ENCODE data around the gene SMTN. TPM values are rescaled to one million over a fixed set of nuclear protein-coding genes. Genes with fewer than 3 reads are reported as not detected.

The SMTN gene
- total and polyA plus RNA-seq, 9 of the 15 experiments (the other 6 are each of a cell fraction or from before 2014, with no cell fraction given), result 2.5 to 41.1 (median 16.1) TPM

- TF ChIP-seq ASH1L (IDR thresholded peaks at IDR 0.05; ENCODE audit: borderline replicate concordance, low read depth, partially characterized antibody) (no peak), SUPT5H (IDR thresholded peaks at IDR 0.05) (no peak), PKNOX1 (IDR thresholded peaks at IDR 0.05) (peak; percentile 58), HEY1 (CRISPR knock-in tag; IDR thresholded peaks at IDR 0.05; ENCODE audit: borderline replicate concordance) (no peak), MCM5 (IDR thresholded peaks at IDR 0.05; ENCODE audit: low read depth) (no peak), SIX5 (IDR thresholded peaks at IDR 0.05; ENCODE audit: borderline replicate concordance in 1 of 2, insufficient read depth in 1 of 2, low read depth in 1 of 2, low read length in 2 of 2) (no peak), POLR2AphosphoS5 (IDR thresholded peaks at IDR 0.05; ENCODE audit: control insufficient read depth, insufficient read depth, low read depth, low read length) (no peak), TGIF2 (CRISPR knock-in tag; IDR thresholded peaks at IDR 0.05) (no peak), DEAF1 (CRISPR knock-in tag; IDR thresholded peaks at IDR 0.05) (peak; percentile 66), DLX4 (CRISPR knock-in tag; IDR thresholded peaks at IDR 0.05) (no peak), MITF (IDR thresholded peaks at IDR 0.05) (no peak), GTF3C2 (IDR thresholded peaks at IDR 0.05; ENCODE audit: borderline replicate concordance, extremely low read depth, insufficient read length) (no peak), CTBP1 (IDR thresholded peaks at IDR 0.05; ENCODE audit: borderline replicate concordance) (peak; percentile 86), HCFC1 (IDR thresholded peaks at IDR 0.05; ENCODE audit: low read depth, low read length) (peak; percentile 42), GTF2E2 (tag; IDR thresholded peaks at IDR 0.05) (no peak), NFXL1 (CRISPR knock-in tag; IDR thresholded peaks at IDR 0.05) (no peak), BACH1 (tag; IDR thresholded peaks at IDR 0.05) (no peak), CEBPG (CRISPR knock-in tag; IDR thresholded peaks at IDR 0.05) (no peak), CEBPG (tag; conservative IDR thresholded peaks at IDR 0.05 in 1 of 2, IDR thresholded peaks at IDR 0.05 in 1 of 2) (no peak), HMGN3 (IDR thresholded peaks at IDR 0.05; ENCODE audit: borderline replicate concordance, extremely low read depth, insufficient read length, low read depth, low read length) (peak; percentile 15), PHTF2 (CRISPR knock-in tag; IDR thresholded peaks at IDR 0.05) (no peak)
These were observed 26.2 kb downstream of the SMTN start, which contains the start of gene SELENOM (continued) for GRCh38 chr22:31107178-31107893.

Measured in K562 (cell line).